DND-41 (cell line): Measurements from ENCODE around the gene EIF5B.

Experiments
- EZH2 ChIP-seq: IDR thresholded peaks from 3 replicates; pipeline ENCODE4 v1.6.1; 2012; ENCODE audit warnings: borderline replicate concordance, low read depth, mild to moderate bottlenecking, moderate library complexity, low read length, inconsistent platforms; ENCODE audit not compliant: severe bottlenecking
- TF ChIP-seq, protein P1 (sequence below): IDR thresholded peaks from 2 replicates; pipeline ENCODE4 v1.5.1; 2012; ENCODE audit warnings: borderline replicate concordance, low read length, moderate library complexity, mild to moderate bottlenecking; ENCODE audit not compliant: poor library complexity, severe bottlenecking; ENCODE audit errors: extremely low read depth

GRCh38 chr2:99401841-99402240 is 64.7 kb downstream of the EIF5B start:
- TF ChIP-seq, protein P1, sequence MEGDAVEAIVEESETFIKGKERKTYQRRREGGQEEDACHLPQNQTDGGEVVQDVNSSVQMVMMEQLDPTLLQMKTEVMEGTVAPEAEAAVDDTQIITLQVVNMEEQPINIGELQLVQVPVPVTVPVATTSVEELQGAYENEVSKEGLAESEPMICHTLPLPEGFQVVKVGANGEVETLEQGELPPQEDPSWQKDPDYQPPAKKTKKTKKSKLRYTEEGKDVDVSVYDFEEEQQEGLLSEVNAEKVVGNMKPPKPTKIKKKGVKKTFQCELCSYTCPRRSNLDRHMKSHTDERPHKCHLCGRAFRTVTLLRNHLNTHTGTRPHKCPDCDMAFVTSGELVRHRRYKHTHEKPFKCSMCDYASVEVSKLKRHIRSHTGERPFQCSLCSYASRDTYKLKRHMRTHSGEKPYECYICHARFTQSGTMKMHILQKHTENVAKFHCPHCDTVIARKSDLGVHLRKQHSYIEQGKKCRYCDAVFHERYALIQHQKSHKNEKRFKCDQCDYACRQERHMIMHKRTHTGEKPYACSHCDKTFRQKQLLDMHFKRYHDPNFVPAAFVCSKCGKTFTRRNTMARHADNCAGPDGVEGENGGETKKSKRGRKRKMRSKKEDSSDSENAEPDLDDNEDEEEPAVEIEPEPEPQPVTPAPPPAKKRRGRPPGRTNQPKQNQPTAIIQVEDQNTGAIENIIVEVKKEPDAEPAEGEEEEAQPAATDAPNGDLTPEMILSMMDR: no peak
- no peak for TF ChIP-seq EZH2
